Nephron (organoid): Measurements from ENCODE around the gene TEPSIN.

Source experiments
- H3K27ac Mint-ChIP-seq, 3 experiments: 2 replicates each; pipeline ENCODE4 v1.8.0; 2020; ENCODE audit warnings: mixed read lengths in 3 of 3, mild to moderate bottlenecking in 2 of 3, moderate library complexity in 1 of 3
- H3K27me3 Mint-ChIP-seq: 2 replicates; pipeline ENCODE4 v1.8.0; 2021; ENCODE audit warnings: low read depth, mild to moderate bottlenecking, moderate library complexity, mixed read lengths
- H3K36me3 Mint-ChIP-seq: 2 replicates; pipeline ENCODE4 v1.8.0; 2020; ENCODE audit warnings: low read depth, mixed read lengths
- H3K4me1 Mint-ChIP-seq: 2 replicates; pipeline ENCODE4 v1.8.0; 2020; ENCODE audit warnings: mixed read lengths
- H3K4me3 Mint-ChIP-seq, 3 experiments: 2 replicates each; pipeline ENCODE4 v1.8.0; 2020; ENCODE audit warnings: mild to moderate bottlenecking in 3 of 3, mixed read lengths in 3 of 3, moderate library complexity in 2 of 3
- H3K9me3 Mint-ChIP-seq: 2 replicates; pipeline ENCODE4 v1.8.0; 2020; ENCODE audit warnings: mixed read lengths
- TF ChIP-seq, protein P1 (sequence below), 3 experiments: fragments of 200-600 bp; sonication (generic); IDR thresholded peaks; one replicate each; pipeline ENCODE4 v1.5.0; 2021; ENCODE audit warnings: antibody characterized with exemption in 3 of 3; ENCODE audit not compliant: unreplicated experiment in 3 of 3

TEPSIN gene

DNA sequence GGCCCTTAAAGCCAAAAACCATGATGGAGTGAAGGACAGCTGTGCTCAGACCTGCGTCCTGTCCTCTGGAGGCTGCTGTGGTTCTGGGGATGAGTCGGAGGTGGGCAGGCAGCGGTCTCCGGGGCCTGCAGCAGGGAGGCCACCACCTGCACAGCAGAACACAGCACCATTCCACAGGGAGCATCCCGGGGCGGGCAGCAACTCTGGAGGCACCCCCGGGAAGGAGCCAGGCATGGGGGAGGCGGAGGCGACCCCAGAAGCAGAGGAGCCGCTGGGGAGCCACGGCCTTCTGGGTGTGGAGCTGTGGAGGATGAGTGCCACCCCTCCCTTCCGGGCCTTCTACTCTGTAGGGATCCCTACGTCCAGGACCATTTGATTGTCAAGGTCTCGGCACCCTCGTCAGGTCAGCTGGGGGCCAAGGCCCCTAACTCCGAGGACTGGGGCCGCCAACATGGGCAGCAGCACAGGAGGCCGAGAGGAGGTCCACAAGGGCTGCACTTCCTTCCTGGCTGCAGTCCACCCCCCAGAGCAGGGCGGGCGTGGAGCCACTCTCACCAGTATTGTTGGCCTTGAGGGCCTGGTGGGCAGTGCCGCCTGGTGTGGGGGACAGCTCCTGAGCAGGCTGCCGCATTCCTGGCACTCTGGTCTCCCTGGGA, 39.9 kb downstream of the TEPSIN start:
- Mint-ChIP-seq H3K36me3 (peaks cover 8% of the 10 kb centered on the region), H3K4me3 (no peak overlapping the region), H3K4me1 (no peaks in the 10 kb centered on the region), H3K27ac (no peak overlapping the region), H3K9me3 (no peaks in the 10 kb centered on the region), H3K27me3 (no peaks in the 10 kb centered on the region)
- TF ChIP-seq, protein P1, sequence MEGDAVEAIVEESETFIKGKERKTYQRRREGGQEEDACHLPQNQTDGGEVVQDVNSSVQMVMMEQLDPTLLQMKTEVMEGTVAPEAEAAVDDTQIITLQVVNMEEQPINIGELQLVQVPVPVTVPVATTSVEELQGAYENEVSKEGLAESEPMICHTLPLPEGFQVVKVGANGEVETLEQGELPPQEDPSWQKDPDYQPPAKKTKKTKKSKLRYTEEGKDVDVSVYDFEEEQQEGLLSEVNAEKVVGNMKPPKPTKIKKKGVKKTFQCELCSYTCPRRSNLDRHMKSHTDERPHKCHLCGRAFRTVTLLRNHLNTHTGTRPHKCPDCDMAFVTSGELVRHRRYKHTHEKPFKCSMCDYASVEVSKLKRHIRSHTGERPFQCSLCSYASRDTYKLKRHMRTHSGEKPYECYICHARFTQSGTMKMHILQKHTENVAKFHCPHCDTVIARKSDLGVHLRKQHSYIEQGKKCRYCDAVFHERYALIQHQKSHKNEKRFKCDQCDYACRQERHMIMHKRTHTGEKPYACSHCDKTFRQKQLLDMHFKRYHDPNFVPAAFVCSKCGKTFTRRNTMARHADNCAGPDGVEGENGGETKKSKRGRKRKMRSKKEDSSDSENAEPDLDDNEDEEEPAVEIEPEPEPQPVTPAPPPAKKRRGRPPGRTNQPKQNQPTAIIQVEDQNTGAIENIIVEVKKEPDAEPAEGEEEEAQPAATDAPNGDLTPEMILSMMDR (IDR thresholded peaks at IDR 0.05; ENCODE audit: unreplicated experiment in 3 of 3) = no peak

DNA sequence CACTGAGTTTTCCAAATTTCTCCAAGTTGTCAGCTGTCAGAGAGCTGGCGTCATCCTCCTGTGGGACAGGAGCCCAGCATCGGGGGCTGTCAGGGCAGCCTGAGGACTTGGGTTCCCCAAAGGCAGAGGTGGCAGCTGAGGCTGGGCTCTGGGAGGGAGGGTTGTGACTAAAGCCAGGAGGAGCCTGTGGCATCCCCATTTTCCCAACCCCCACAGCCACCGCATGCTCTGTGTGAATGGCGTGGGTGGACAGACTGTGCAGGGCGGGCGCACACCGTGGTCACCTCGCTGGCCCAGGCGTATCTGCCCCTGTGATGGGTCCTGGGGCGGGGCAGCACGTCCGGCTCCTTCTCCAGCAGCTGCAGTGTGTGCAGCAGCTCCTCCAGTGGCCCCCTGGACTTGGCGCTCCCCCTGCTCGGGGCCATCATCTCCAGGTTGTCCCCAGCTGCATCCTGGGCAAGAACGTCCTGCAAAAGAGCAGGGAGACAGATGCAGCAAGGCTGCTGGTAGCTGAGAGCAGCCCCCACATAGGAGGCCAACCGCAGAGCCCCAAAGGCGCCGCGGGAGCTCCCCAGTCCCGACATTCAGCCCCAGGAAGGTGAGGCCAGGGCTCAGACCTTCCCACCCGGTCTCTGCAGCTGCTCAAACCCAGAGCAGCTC, 40.9 kb downstream of the TEPSIN start:
- H3K9me3 Mint-ChIP-seq = no peaks in the 10 kb centered on the region

DNA sequence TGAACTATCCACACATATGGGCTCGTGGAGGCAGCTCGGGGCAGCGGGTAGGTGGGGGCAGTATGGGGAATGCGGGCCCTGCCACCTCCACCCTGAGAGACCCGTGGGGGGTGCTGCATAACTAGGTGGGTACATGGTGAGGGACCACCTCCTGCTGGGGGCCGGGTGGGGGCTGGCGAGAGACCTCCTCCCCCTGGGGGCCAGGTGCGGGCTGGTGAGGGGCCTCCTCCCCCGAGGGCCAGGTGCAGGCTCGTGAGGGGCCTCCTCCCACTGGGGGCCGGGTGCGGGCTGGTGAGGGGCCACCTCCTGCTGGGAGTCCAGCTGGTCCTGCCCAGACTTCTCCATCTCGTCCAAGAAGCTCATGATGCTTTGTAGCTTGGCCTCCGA, 41.5 kb downstream of the TEPSIN start:
- Mint-ChIP-seq H3K27me3 (no peaks in the 10 kb centered on the region), H3K4me1 (no peaks in the 10 kb centered on the region), H3K9me3 (no peaks in the 10 kb centered on the region), H3K27ac (no peak overlapping the region), H3K4me3 (no peak overlapping the region), H3K36me3 (peaks cover 8% of the 10 kb centered on the region)
- TF ChIP-seq, protein P1 (IDR thresholded peaks at IDR 0.05; ENCODE audit: unreplicated experiment in 3 of 3) = no peak

More for the DNA sequence above, 40.9 kb downstream of the TEPSIN start:
- TF ChIP-seq, protein P1 (IDR thresholded peaks at IDR 0.05; ENCODE audit: unreplicated experiment in 3 of 3) = no peak
- Mint-ChIP-seq H3K36me3 (peaks cover 8% of the 10 kb centered on the region), H3K27me3 (no peaks in the 10 kb centered on the region), H3K27ac (no peak overlapping the region), H3K4me3 (no peak overlapping the region), H3K4me1 (no peaks in the 10 kb centered on the region)

DNA sequence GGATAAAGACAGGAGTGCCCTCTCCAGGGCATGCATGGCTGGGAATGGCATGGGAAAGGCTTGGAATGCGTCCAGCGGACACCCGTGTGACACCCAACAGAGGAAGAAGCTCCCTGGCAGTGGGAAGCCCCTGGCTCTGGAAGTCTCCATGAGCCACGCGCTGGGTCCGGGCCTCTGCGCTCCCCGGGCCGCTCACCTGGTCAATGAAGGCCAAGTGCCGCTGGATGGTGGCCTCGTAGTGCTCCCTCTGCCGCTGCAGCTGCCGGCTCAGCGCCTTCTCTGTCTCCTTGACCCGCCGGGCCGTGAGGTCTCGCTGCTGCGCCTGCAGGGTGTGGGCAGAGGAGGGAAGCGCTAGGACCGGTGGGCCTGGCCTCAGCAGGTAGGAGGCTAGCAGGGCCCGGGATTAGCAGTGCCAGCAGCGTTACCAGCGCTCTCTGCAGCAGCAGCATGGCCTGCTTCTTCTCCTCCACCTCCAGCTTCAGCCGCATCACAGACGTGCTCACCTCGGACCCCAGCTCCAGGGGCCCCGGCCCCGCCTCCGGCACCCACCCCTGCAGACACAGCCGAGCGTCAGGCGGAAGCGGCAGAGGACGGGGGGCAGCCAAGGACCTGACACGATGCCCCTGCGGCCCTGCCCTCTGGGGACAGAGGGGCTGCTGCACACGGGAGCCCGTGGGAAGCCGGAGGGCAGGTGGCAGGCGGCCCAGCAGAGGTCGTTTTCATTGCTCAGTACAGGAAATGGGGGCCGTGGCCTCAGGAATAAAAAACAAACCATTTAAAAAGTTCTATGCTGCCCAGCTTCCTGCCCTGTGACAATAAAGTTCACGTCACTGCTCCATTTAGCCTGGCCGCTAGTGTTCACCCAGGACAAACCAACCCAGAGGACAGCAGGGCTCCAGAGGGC, 42.1 kb downstream of the TEPSIN start:
- Mint-ChIP-seq H3K4me3 (no peak overlapping the region), H3K27ac (no peak overlapping the region), H3K27me3 (no peaks in the 10 kb centered on the region), H3K36me3 (peaks cover 8% of the 10 kb centered on the region), H3K4me1 (no peaks in the 10 kb centered on the region), H3K9me3 (no peaks in the 10 kb centered on the region)
- TF ChIP-seq, protein P1 (IDR thresholded peaks at IDR 0.05; ENCODE audit: unreplicated experiment in 3 of 3) = no peak

DNA sequence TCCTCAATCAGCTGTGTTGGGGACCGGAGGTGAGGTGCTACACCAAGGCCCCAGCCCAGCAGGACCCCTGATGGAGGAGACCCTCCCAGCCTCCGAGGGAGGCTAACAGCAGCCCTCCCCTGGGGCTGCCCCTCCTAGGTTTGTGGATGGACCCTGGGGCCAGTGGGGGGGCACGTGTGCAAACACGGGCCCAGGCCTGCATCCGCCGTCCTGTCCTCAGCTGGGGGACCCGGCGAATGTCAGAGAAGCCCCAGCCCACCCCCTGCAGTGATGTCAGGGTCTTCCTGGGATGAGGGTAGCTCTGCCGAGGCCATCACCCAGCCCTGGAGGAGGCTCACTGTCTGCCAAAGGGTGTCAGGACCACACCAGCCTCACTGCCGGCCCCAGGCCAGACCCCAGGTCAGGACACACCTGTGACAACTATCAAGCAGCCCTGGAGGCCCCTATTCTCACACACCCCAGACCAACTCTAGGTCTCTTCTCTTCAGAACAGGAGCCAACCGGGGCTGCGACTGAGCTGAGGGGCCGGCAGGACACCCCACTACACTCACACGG, 42.8 kb downstream of the TEPSIN start:
- Mint-ChIP-seq H3K27me3 (no peaks in the 10 kb centered on the region), H3K4me1 (no peaks in the 10 kb centered on the region), H3K4me3 (no peak overlapping the region), H3K27ac (no peak overlapping the region), H3K9me3 (no peaks in the 10 kb centered on the region), H3K36me3 (peaks cover 8% of the 10 kb centered on the region)
- TF ChIP-seq, protein P1 (IDR thresholded peaks at IDR 0.05; ENCODE audit: unreplicated experiment in 3 of 3) = no peak
